Germinal center (tissue), 1 donor: Measurements from ENCODE around the gene ENTR1.

ENCODE experiments used
- DNase-seq: peaks from one replicate; pipeline ENCODE4 v3.0.0; 2012; ENCODE audit warnings: mixed read lengths, low spot score

ENTR1 gene

DNA sequence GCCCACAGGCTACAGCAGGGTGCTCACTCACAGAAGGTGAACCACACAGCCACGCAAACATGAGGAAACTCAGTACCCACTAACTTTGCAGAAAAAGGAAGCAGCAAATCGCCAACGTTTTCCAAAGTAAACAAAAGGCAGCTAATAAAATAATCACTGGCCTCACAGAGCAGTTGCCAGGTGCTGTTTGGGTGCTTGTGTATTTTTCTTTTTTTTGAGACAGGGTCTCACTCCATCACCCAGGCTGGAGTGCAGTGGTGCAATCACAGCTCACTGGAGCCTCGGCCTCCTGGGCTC lies 14.2 kb downstream of the ENTR1 start:
- DNase-seq, result no peak

DNA sequence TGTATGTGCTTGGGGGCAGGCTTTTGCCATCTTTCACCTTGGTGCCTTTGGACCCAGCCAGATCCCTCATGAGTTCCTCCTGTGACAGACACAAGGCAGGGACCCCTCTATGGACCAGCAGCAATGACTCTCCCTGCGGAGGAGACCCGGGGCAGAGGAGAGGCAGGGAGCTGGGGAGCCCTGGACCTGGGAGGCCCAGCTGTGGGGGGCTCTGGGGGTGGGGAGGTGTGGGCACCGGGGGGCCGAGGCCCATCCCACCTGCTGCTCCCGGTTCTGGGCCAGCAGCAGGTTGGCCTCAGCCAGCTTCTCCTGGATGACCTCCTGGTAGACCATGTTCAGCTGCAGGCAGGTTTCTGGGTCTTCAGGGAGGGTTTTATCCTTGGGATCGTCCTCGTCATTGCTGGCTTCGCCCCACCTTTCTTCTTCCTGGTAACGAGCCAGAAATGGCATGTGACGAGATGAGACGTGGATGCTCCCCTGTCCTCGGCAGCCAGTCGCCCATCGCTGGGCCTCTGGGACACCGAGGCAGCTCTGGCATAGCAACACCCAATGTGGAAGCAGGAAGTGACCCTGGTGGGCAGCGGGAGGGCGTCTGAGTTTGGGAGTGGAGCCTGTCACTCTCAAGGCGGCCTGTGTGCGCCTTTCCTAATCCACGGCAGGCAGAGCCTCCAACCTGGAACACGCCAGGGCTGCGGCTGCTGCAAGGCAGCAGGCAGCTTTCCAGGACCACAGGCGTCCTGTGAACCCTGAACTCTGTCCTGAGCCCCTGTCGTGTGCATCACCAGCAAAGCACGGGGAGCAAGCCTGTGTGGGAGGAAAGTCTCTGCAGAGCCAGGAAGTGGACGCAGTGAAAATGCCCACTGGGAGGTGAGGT lies 14.8 kb downstream of the ENTR1 start:
- DNase-seq, result no peak

DNA sequence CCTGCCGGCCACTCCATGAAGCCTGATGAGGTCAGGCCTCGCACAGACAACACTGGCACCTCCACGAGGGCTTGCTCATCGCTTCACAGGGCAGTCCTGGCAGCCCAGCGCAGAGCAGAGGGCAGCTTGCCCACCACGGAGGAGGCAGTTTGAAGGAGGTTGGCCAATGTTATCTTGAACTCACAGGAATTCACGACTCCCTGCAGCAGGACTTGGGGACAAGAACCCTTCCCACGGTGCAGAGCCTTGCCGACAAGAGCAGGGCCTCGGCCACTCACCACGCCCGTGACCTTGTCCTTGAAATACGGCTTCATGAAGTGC lies 15.4 kb downstream of the ENTR1 start:
- no peak for DNase-seq

DNA sequence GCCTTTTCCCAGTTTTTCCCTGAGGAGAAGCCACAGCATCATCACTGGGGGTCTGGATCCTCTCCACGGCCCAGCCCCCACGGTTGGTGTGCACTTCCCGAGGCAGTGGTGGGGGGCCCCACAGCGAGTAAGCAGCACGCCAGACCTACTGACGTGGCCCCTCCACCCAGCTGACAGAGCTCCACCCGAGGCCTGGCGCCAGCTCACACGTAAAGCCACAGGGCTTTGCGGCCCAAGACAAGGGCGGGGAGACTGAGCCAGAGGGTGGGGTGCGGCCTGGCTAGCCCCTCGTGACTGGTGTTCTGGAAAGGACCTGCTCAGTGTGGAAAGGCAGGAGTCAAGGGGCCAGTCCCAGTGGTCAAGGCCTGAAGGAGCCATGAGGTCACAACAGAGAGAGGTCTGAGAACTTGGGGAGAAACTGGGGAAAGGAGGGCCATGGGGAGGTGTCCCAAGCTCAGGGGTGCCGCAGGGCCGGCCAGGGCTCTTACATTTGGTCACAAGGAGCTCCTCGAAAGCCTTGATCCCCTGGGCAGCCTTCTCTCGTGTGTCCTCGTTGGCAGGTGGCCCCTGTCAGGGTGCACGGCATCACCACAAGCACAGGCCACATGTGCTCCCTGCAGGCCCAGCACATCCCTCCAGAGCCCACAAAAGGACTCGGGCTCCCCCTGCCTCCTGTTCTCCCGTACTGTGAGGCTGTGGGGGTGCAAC lies 15.9 kb downstream of the ENTR1 start:
- DNase-seq, result no peak

DNA sequence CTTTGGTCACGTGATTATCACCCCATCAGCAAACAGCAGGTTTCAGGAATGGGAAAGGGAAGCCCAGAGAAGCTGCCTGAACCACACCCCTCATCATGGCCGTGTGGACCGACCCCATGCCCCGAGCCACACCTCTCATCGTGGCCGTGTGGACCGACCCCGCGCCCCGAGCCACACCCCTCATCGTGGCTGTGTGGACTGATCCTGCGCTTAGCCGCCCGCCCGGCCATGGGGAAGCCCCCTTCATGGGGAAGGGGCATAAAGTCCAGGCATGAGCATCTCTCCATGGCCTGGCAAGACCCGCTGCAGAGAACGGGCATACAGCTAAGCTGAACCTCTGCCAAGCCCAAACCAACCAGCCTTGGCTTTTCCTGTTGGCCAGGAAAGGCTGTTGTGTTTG lies 16.9 kb downstream of the ENTR1 start:
- DNase-seq, result no peak

DNA sequence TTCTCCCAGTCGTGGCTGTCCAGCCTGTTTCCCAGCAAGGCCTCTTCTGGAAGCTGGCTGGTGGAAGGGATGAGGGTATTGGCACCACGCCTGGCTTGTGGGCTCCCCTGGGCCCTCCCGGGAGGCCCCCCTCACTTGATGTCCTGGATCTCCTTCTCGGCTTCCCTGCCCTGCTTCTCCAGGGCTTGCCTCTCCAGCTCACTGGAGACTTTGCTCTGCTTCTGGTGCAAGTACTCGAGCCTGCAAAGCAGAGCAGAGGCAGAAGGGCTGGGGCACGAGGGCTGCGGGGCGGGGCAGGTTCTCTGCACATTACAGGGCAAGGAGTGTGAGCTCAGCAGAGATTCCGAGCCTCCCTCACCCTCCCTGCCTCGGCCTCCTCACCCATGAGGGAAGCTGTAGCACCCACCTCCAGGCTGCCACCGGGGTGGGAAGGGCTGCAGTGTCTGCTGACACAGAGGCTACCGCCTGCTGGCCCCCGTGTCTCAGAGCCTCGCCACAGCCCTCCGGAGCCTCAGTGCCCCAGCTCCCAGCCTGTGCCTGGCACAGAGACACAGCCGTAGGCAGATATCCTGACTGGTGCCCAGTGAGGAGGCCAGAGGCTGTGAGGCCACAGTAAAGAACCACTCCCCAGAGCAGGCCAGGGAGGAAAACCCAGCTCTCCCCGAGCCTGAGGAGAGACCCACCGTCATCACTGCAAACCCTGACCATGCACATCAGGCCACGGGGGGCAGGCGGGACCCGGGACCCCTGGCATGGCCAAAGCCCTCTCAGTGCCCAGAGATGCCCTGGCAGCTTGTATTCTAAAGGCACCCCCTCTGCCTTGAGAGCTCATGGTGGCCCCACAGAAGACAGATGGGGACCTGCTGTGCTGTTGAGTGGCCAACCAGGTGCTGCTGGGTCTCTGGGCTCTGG lies 17.6 kb downstream of the ENTR1 start:
- no peak for DNase-seq

DNA sequence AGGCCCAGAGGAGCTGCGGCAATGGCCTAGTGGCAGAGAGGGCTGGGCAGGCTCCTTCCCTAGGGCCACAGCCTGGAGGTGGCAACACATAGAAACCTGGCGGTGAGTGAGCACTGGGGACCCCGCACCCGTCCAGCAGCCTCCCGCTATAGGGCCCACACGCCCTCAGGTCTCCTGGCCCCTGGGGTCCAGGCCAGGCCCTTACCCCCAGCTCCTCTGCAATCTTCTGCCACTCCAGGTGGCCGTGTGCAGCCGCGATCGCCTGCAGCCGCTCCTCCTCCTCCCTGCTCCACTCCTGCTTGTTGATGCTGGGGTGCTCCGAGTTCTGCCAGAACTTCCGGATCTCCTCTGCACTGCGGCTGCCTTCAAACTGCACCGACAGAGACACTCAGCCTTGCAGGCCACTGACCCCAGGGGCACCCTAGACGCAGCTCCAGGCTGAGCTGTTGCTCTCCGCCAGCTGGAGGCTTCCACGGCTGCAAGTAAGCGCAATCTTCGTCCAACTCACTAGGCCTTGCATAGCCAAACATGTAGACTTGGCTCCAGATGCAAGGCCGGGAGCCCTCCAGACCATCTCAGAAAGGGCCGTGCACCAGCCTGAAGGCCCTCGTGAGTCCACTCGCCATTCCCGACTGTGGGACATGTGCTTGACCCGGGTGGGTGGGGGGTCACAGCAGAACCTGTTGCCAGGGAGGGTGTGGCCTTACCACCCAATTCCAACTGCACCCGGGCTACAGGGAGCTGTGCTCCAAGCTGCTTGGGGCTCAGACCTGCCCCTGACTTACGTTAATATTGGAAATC lies 18.5 kb downstream of the ENTR1 start:
- no peak for DNase-seq

DNA sequence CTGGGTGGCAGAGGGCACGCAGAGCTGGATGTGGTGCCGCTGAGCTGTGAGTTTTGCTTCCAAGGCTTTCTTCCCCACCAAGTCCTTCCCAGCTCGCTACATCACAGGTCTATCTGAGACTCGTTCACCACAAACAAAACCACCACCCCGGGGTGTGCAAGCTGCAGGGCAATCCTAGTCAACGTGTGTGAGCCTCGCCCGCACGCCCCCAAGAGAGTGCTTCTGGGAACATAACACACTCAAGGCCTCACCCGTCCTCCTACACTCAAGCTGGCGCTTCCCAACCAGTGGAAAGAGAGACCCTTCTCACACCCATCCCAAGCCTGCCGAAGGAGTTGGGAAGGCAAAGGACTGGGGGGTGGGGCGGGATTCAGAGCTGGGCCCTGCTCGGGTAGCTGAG lies 21.0 kb downstream of the ENTR1 start:
- no peak for DNase-seq

DNA sequence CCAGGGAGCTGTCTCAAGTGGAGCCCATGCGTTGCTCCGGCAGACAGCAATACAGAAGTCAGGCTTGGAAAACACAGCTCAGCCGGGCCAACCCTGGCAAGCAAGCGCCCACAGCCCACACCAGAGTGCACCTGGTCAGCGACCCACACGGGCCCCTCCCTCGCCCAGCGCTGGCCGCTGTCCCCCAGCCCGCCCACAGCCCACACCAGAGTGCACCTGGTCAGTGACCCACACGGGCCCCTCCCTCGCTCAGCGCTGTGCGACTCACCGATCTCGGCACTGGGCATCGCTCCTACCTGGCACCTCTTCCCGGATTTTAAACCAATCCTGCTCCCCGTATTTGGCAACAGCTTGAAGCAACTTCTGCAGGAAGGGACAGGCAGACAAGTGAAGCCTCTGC lies 23.2 kb downstream of the ENTR1 start:
- DNase-seq, result no peak

DNA sequence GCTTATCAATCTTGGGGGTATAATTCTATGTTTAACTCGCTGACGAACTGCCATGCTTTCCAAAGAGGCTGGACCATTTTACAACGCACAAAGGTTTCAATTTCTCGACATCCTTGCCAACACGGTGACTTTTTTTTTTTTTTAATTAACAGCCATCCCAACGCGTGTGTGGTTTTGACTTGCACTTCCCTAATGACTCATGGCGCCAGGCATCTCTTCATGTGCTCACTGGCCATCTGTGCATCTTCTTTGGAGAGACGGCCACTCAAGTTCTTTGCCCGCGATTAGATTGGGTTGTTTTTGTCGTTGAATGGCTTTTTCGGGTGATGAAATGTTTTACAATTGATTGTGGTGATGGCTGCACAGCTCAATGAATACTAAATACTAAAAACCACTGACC lies 24.4 kb downstream of the ENTR1 start:
- no peak for DNase-seq

DNA sequence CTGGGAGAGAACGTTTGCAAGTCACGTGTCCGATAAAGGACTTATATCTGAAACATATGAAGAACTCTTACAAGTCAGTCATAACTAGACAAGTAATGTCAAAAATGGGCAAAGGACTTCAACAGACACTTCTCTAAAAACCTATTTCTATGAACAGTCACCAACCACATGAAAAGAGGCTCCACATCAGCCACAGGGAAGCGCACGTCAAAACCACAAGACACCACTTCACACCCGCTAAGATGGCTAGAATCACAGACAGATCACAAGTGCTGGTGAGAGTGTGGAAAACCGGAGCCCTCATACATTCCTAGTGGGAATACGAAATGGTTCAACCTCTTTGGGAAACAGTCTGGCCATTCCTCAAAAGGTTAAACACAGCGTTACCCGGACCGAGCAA lies 25.4 kb downstream of the ENTR1 start:
- no peak for DNase-seq

DNA sequence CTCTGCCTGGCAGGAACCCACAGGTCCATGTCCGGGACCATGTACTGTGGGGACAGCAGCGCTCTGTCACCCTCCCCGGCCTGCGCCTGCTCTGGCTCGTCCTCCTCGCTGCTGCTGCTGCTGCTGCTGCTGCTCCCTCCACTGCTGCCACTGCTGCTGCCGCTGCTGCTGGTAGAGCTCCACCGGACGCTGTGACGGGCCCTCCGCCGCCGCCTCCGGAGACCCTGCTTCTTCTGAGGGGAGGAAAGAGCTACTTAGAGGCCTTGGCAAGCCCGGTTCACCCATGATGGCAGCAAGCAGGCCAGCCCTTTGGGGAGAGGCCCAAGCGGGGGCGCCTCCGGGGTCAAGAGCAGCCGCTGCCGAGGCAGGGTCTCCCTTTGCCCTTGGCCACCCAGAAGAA lies 27.0 kb downstream of the ENTR1 start:
- DNase-seq, result no peak

DNA sequence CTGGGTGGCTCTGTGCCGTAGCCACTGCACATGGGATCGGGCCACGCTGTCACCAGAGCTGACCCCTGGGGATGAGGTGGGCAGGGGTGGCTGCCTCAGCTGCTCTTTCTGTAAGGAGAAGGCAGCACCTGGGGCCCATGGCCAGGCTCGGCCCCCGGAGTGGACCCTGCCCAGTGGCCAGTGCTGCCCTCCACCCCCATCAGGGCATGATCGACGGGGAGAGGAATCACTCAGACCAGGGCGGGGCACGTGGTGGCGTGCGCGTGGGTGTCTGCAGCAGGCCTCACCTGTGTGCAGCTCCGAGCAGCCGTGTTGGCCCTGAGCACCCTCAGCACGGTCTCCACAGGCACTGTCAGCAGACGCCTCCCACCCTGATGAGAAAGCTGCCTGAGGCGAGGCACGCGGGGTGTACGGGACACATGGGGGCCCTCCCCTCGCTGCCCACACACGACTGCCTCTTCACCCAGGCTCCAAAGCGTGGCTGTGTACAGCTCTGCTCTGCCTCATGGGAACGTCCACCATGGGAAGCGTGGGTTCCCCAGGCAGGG lies 28.4 kb downstream of the ENTR1 start:
- no peak for DNase-seq

DNA sequence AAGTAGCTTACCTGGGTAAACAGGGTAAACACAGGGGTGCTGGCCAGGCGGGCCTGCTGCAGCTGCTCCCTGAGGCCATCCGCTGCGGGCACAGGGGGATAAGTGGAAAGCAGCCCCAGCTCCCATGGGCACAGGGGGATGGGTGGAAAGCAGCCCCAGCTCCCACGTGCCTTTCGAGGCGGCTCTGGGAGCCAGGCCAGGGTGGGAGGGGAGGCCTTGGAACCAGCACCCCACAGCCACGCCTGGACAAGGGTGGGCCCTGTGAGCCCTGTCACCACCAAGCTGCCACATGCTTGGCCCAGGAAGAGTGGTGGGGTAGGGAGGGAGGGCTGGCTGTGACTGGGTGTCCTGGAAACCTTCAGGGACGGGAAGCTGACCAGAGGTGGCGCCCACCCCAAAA lies 29.1 kb downstream of the ENTR1 start:
- no peak for DNase-seq

DNA sequence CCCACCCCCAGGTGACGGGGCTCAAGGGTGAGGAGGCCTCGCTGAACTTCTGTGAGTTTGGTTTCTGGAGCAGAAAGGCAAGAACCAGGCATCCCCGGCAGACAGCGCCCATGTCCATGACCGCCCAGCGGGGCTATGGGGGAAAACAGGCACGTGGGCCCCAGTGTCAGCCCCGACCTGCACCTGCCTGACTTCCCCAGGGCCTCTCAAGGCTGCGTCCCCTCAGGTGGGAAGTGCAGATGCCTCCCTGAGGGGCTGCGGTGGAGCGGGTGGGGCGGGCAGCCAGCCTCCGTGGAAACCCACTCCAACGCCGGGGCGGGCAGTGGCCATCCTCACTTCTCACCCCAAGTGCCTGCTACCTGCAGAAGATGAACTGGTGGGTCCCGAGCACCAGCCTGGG lies 30.0 kb downstream of the ENTR1 start:
- DNase-seq, result no peak

DNA sequence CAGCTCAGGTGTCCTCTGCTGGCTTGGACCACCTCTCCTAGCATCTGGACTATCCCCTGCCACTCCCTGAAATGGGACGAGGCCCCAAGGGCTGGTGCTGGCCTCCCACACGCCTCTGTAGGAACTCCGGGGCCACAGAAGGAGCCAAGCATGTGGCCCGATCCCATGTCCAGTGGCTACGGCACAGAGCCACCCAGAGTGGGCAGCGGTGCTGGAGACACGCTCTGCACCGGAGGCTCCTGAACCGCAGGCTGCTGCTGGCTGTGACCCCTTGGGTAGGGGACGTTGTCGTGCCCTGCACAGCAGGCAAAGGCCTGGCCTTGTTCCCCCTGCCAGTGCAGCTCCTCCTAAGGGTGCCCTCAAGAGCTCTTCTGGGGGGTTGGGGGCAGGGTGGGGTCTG lies 30.5 kb downstream of the ENTR1 start:
- DNase-seq, result no peak

DNA sequence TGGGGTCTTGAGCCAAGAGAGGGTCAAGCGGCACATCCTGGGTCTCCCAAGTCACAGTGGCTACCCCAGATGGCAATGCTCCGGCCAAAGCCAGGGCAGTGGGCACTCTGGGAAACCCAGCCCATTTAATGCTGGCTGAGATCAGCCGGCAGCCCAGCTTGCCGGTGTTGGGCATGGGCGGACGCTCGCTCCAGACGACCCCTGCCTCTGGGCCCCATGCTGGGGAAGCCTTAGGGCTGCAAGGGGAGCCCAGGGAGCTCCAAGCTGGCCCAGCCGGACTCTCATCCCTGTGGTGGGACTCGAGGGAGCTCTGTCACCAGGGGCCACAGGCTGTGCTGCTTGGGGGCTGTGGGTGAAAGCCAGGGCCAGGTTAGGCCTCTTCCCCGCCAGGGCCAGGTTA lies 31.0 kb downstream of the ENTR1 start:
- DNase-seq, result no peak

DNA sequence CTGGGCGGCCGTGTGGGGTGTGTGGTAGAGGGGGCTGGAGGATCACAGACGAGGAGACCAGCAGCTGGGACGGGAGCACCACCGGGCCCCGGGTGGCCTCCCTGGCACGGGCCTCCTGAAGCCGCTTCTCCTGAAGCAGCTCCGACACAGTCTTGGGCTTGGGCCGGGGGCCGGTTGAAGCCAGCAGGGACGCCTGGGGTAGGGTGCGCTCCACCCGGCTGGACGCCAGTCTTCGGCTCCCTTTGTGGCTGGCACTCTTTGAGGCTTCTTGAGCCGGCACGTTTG lies 31.5 kb downstream of the ENTR1 start:
- DNase-seq, result no peak

DNA sequence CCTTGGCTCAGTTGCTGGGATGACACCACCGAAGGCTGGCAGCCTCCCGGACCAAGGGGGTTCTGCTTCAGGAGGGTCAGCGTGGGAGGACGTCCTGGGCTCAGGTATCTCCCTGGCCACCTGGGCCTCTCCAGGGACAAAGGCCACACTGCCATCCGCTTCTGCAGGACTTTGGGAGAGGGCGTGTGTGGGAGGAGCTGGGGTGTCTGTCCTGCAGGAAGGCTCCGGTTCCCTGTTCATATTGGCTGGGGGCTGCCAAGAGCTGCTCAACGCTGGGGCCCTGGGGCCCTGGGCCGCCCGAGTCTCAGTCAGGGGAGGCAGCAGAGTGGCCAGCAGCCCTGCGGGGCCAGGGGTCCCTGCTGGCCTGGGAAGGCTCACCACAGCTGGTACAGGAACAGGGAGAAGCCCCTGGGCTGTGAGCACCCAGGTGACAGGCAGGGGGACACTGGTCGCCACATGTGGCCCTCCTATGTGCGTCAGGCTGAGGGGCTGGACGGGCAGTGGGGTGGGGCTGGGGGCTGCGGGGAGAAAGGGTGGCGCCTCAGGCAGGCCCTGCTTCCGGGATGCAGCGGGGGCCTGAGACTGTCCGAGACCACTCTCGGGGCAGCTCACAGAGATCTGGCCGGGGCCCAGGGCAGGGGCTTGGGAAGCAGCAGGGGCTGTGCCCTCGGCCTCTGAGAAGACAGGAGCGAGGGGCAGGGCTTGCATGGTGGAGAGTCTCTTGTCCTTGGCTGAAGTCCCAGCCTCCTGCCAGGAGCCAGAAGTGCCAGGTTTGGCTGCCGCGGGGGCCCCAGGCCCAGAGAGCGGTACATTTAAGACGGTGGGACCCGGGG lies 32.0 kb downstream of the ENTR1 start:
- DNase-seq, result no peak

DNA sequence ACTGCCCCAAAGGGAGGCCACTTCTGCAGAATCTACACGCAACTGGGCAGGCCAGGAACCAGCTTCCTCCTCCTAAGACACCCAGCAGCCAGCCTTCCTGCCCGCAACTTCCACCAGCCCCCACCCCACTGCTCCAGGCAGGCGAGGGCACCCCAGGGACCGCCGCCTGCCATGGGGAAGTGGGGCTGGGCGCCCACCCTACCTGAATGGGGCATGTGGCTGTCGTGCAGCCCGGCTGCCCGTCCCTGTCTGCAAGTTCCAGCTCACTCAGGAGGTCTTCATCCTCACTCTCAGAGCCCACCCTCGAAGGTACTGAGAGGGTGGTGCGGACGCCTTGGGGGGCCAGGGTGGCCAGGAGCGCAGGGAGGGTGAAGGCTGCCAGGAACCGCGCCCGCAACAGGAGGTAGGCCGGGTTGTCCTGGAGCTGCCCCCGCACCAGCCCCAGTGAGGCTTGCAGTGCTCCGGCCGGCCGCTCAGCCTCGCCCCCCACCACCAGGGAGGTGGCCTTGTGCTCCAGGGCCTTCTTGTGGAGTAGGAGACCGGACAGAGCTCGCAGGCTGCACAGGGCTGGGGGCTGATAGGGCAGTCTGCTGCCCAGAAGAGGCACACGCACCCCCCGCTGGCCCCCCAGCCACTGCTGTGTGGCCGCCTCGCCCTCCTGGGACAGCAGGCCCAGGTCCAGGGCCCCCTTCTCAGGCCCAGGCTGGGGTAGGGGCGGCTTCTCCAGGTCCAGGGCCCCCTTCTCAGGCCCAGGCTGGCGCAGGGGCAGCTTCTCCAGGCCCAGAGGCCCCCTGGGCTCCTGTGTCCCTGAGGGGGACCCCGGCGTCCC lies 32.9 kb downstream of the ENTR1 start:
- DNase-seq, result no peak
